GM21529 (cell line): ENCODE results near the gene KIF15.
"Not testable (repeated sequence)": the region's sequence is repeated elsewhere in the genome, so short reads cannot be mapped to it uniquely, and the experiment has no call there.

Experiments
- ATAC-seq: cut with Tn5 transposase; IDR thresholded peaks from one replicate; pipeline ENCODE4 v1.9.1; 2021; ENCODE audit not compliant: unreplicated experiment

KIF15 gene

GRCh38 chr3:44816334-44816733 lies 54.7 kb downstream of the KIF15 start:
- ATAC-seq, result not testable (repeated sequence)

GRCh38 chr3:44821206-44821605 lies 59.6 kb downstream of the KIF15 start:
- not testable (repeated sequence) for ATAC-seq

- no peak for ATAC-seq
These were observed 63.8 kb downstream of the KIF15 start for GRCh38 chr3:44825264-44825925.

GRCh38 chr3:44827196-44827595 lies 65.6 kb downstream of the KIF15 start:
- ATAC-seq, result no peak

GRCh38 chr3:44831232-44831631 lies 69.6 kb downstream of the KIF15 start:
- ATAC-seq, result no peak

GRCh38 chr3:44832032-44832431 lies 70.4 kb downstream of the KIF15 start:
- no peak for ATAC-seq

GRCh38 chr3:44832965-44833364 lies 71.4 kb downstream of the KIF15 start:
- no peak for ATAC-seq

GRCh38 chr3:44833394-44833793 lies 71.8 kb downstream of the KIF15 start:
- no peak for ATAC-seq

GRCh38 chr3:44835684-44836083 lies 74.1 kb downstream of the KIF15 start:
- ATAC-seq, result no peak

GRCh38 chr3:44842376-44842775 lies 80.8 kb downstream of the KIF15 start:
- ATAC-seq, result no peak

GRCh38 chr3:44845528-44846520 lies 84.2 kb downstream of the KIF15 start:
- no peak for ATAC-seq

GRCh38 chr3:44848634-44849033 lies 87.0 kb downstream of the KIF15 start:
- ATAC-seq, result no peak

GRCh38 chr3:44856663-44857062 lies 95.1 kb downstream of the KIF15 start:
- ATAC-seq, result not testable (repeated sequence)

GRCh38 chr3:44860117-44860516 lies 98.5 kb downstream of the KIF15 start:
- no peak for ATAC-seq

- peak; percentile 91 for ATAC-seq
These were observed 100.0 kb downstream of the KIF15 start, which contains the start of gene TMEM42 for GRCh38 chr3:44861412-44862225. Gene TMEM42, plus strand, starts transcription at chr3:44861912. Its CDS starts 13 bp downstream, at chr3:44861925.

- ATAC-seq, result peak; percentile 21
These were observed 100.6 kb downstream of the KIF15 start for GRCh38 chr3:44862226-44862637.

- ATAC-seq, result no peak
These were observed 103.9 kb downstream of the KIF15 start for GRCh38 chr3:44865272-44866035.

- no peak for ATAC-seq
These were observed 106.0 kb downstream of the KIF15 start for GRCh38 chr3:44867421-44868111.

GRCh38 chr3:44870375-44871061 lies 108.9 kb downstream of the KIF15 start:
- ATAC-seq, result no peak
